HepG2 (cell line): ENCODE data around the gene DTX2. TPM values are rescaled to one million over a fixed set of nuclear protein-coding genes. Genes with fewer than 3 reads are reported as not detected.

Source experiments
- CBX2 ChIP-seq, 2 experiments: fragments of 200-600 bp in 1 of 2; sonication (generic); formaldehyde crosslinking in 1 of 2; IDR thresholded peaks; 2 replicates each; pipeline versions ENCODE4 v1.7.0 to v1.8.1; 2018 to 2022; ENCODE audit warnings: low read depth in 2 of 2, low read length in 1 of 2, mild to moderate bottlenecking in 1 of 2, missing genetic modification reagents in 1 of 2
- HMGXB4 ChIP-seq, 2 experiments: sonication (generic) in 1 of 2; formaldehyde crosslinking in 1 of 2; IDR thresholded peaks; 2 replicates each; pipeline versions ENCODE4 v1.4.0 to v1.6.1; 2018 to 2020; ENCODE audit warnings: missing genetic modification reagents in 2 of 2, borderline replicate concordance in 1 of 2, low read depth in 1 of 2, mild to moderate bottlenecking in 1 of 2, missing biosample characterization in 1 of 2
- PAF1 ChIP-seq: IDR thresholded peaks from 2 replicates; pipeline ENCODE4 v1.6.1; 2016; ENCODE audit warnings: missing genetic modification reagents, missing compliant biosample characterization
- PRDM10 ChIP-seq: sonication (generic); formaldehyde crosslinking; IDR thresholded peaks from 2 replicates; pipeline ENCODE4 v1.4.0; 2020; ENCODE audit warnings: low read depth, missing genetic modification reagents
- RBFOX2 ChIP-seq: fragments of 200-400 bp; formaldehyde crosslinking; IDR thresholded peaks from 2 replicates; pipeline ENCODE4 v1.6.1; 2017; ENCODE audit warnings: low read depth, mild to moderate bottlenecking, low read length
- REST ChIP-seq, 2 experiments: IDR thresholded peaks; 2 replicates each; pipeline ENCODE4 v1.6.1; 2011 to 2012; ENCODE audit warnings: low read length in 2 of 2, borderline replicate concordance in 1 of 2, low read depth in 1 of 2, mild to moderate bottlenecking in 1 of 2, moderate library complexity in 1 of 2
- XBP1 ChIP-seq: sonication (generic); formaldehyde crosslinking; IDR thresholded peaks from 2 replicates; pipeline ENCODE4 v1.5.0; 2020; ENCODE audit warnings: missing genetic modification reagents
- ZFP36L1 ChIP-seq: sonication (generic); formaldehyde crosslinking; IDR thresholded peaks from 2 replicates; pipeline ENCODE4 v1.8.0; 2022; ENCODE audit warnings: mild to moderate bottlenecking, missing genetic modification reagents, moderate library complexity
- ZNF121 ChIP-seq: sonication (generic); formaldehyde crosslinking; IDR thresholded peaks from 2 replicates; pipeline ENCODE4 v1.5.0; 2020; ENCODE audit warnings: mild to moderate bottlenecking, missing genetic modification reagents
- polyA plus RNA-seq, 8 experiments: library from polyadenylated mRNA; depleted of rRNA in 3 of 8; stranded (reverse) in 7 of 8; unstranded in 1 of 8; fragments of >200 nt; fragmentation: Illumina TruSeq in 4 of 8; extraction: Trizol in 4 of 8; gene quantifications; 2 replicates each; pipeline versions ENCODE4 v1.2.1 to v1.2.3, GENCODE V29; 2011 to 2016; ENCODE audit warnings: low read depth in 4 of 8, missing spikeins in 1 of 8, mixed read lengths in 1 of 8; ENCODE audit not compliant: insufficient read depth in 1 of 8
- total RNA-seq, 5 experiments: library from RNA; depleted of rRNA; stranded (reverse); fragments of >200 nt; fragmentation: Illumina TruSeq; extraction: Trizol; gene quantifications; 2 replicates each; pipeline ENCODE4 v1.2.3, GENCODE V29; 2016; ENCODE audit warnings: low read depth in 1 of 5
- TF ChIP-seq, protein P1 (sequence below): sonication (generic); formaldehyde crosslinking; IDR thresholded peaks from 2 replicates; pipeline ENCODE4 v1.4.0; 2020; ENCODE audit warnings: missing genetic modification reagents, mild to moderate bottlenecking, borderline replicate concordance

The DTX2 gene
- total and polyA plus RNA-seq, 2 of the 13 experiments (the other 11 are each of a cell fraction or from before 2014, with no cell fraction given), result 5.5 to 6.2 TPM

- no peak for TF ChIP-seq PRDM10
- 0 out of 2 replicates have a peak, but pooled peaks have one; percentile 34 for TF ChIP-seq RBFOX2
- TF ChIP-seq HMGXB4 (CRISPR knock-in tag; IDR thresholded peaks at IDR 0.05; ENCODE audit: borderline replicate concordance in 1 of 2, low read depth in 1 of 2), result peak; percentile 86 to 93
- no peak for TF ChIP-seq PAF1 (CRISPR knock-in tag)
- TF ChIP-seq CBX2 (IDR thresholded peaks at IDR 0.05; ENCODE audit: low read depth, low read length), result no peak
- no peak for TF ChIP-seq CBX2 (CRISPR knock-in tag; IDR thresholded peaks at IDR 0.05; ENCODE audit: low read depth)
- no peak for TF ChIP-seq ZNF121 (CRISPR knock-in tag)
- TF ChIP-seq ZFP36L1 (CRISPR knock-in tag), result no peak
- TF ChIP-seq XBP1 (CRISPR knock-in tag), result no peak
- TF ChIP-seq, protein P1, sequence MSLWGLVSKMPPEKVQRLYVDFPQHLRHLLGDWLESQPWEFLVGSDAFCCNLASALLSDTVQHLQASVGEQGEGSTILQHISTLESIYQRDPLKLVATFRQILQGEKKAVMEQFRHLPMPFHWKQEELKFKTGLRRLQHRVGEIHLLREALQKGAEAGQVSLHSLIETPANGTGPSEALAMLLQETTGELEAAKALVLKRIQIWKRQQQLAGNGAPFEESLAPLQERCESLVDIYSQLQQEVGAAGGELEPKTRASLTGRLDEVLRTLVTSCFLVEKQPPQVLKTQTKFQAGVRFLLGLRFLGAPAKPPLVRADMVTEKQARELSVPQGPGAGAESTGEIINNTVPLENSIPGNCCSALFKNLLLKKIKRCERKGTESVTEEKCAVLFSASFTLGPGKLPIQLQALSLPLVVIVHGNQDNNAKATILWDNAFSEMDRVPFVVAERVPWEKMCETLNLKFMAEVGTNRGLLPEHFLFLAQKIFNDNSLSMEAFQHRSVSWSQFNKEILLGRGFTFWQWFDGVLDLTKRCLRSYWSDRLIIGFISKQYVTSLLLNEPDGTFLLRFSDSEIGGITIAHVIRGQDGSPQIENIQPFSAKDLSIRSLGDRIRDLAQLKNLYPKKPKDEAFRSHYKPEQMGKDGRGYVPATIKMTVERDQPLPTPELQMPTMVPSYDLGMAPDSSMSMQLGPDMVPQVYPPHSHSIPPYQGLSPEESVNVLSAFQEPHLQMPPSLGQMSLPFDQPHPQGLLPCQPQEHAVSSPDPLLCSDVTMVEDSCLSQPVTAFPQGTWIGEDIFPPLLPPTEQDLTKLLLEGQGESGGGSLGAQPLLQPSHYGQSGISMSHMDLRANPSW (CRISPR knock-in tag), result no peak
- TF ChIP-seq REST (IDR thresholded peaks at IDR 0.05; ENCODE audit: borderline replicate concordance in 1 of 2, low read depth in 1 of 2, low read length in 2 of 2), result no peak
Measured at GRCh38 chr7:76515999-76516443, 54.5 kb downstream of the DTX2 start (continued).
